RPMI7951 (cell line): ENCODE measurements around the gene CCDC57. TPM values are rescaled to one million over a fixed set of nuclear protein-coding genes. Genes with fewer than 3 reads are reported as not detected.
A peak's percentile ranks its signal among the peaks of the same experiment; 100 is the strongest.

ENCODE experiments used
- DNase-seq: peaks from one replicate; pipeline ENCODE4 v3.0.0-alpha.2; 2012; ENCODE audit warnings: low read depth
- total RNA-seq: library from RNA; depleted of rRNA; stranded (reverse); fragments of >200 nt; shearing (Covaris generic); gene quantifications from 2 replicates; pipeline ENCODE4 v1.2.3, GENCODE V29; 2014

CCDC57 gene
- total RNA-seq, 1 experiment from 2014 or later = 3.7 TPM

DNA sequence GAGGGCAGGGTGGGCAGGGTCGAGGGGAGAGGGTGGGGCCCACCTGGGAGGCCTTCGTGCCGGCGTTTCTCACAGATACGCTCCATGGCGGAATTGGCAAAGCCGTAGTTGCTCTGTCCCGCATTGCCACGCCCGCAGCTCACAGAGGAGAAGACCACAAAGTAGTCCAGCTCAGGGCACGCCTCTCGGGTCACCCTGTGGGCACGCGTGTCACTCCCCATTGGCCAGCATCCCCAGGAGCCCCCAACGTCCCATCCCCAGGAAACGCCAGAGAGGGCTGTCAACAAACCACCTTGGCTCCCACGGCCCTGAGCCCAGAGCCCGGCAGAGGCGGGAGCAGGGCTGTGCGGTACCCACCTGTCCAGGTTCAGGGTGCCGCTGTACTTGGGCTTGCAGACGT lies 130.7 kb downstream of the CCDC57 start:
- DNase-seq = no peak

DNA sequence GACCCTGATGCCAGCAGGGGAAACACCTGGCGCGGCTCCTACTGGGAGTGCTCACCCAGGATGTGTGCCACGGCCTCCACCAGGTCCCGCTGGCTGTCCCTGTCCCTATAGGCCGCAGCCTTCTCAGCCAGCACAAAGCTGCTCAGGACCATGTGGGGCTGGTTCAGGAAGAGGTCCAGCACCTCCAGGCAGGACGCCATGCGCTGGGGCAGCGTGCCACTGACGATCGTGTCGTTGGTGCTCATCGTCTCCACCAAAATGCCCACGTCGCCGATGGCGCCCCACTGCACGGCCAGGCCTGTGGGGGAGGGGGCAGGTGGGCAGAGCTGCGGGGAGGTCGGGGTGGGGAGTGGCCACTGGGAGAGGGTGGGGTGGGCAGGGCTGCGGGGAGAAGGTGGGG lies 131.1 kb downstream of the CCDC57 start:
- no peak for DNase-seq

DNA sequence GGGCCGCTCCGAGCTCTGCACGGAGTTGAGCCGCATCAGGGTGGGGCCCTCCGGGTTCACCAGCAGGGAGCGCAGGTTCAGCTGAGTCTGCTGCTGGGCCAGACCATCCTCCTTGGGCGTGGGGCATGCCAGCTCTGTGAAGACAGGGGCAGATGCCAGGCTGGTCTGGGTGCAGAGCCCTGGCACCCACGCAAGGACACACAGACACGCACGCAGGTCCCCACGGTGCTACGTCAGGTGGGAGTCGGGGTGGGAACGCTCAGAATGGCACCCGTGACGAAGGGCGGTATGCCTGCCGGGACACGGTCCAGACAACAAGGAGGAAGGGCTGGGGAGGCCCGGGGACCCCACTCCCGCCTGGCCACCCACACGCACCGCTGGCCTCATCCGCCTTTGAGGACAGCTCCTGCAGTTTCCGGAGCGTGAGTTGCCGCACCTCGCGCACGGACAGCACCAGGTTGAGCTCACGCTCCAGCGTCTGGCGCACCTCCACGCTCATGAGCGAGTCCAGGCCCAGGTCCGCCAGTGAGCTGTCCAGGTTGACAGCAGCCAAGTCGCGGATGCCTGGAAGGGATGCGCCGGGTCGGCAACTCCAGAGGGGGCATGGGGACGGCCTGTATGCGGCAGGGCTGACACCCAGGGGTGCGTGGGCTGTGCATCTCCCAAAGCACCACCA lies 131.7 kb downstream of the CCDC57 start:
- DNase-seq = no peak

DNA sequence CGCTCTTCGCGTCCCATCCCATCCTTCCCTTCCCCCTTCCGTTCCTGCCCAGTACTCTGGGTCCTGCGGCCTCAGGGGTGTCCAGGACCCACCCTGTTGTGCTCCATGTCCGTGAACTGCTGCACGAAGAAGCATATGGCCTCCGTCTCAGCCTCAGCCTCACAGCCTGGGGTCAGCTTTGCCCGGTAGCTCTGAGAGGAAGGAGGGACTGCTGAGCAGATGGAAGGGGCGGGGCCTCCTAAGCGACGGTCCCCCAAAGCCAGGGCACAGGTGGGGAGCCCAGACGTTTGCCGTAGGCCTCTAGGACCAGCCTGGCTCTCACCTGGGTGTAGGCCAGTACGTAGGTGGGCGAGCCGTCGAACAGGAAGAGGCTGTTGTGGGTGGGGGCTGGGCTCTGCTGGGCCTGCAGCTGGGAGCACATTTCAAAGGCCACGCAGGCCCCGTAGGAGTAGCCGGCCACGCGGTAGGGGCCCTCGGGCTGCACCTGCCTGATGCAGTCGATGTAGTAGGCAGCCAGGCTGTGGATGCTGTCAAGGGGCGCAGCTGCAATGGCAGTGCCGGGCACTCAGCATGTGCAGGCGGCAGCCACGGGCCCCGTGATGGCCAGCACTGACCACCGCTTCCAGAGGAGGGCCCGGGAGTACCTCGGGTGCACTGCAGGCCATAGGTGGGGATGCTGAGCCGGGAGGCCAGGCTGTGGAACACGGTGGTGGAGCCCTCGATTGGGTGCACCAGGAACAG lies 132.4 kb downstream of the CCDC57 start:
- no peak for DNase-seq

DNA sequence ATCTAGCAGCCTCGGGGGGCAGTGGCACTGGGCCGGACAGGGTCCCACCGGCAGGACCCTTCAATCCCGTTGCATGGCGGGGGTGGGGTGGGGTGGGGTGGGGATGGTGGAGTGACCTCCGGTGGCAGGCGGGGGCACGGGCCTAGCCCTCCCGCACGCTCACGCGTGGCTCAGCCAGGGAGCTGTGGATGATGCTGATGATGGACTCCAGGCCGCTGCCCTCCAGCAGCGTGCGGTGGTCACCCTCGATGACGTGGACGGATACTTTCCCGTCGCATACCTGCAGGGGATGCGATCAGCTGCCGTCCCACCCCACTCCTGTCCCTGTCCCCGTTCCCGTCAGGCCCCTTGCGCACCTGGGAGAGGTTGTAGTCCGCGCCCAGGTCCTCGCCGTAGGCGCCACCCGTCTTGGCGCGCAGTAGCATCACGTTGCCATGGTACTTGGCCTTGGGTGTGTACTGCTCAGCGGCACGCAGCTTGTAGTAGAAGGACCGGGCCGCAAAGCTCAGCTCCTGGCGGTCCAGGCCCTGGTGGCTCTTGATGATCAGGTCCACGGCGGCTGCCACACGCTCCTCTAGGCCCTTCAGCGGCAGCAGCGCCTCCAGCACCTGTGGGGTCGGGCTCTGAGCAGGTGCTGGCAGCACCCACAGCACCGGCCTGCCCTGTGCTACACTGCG lies 133.5 kb downstream of the CCDC57 start:
- no peak for DNase-seq

DNA sequence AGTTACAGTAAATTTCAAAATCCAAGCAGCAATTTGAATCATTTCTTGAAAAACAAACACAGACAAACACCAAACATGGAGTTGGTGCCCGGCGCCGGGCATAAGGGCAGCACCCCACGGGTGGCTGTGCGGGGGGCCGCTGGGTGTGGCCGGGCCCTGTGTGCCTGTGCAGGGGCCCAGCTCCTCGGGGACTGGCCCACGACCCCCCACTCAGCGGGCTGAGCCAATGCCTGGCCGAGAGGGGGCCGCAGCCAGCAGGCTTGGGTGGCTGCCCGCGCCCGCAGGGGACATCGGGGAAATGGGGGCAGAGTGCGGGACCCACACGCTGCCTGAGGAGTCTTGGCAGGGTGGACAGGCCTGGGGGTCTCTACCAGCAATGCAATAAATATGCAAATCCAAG lies 134.2 kb downstream of the CCDC57 start:
- DNase-seq = no peak

DNA sequence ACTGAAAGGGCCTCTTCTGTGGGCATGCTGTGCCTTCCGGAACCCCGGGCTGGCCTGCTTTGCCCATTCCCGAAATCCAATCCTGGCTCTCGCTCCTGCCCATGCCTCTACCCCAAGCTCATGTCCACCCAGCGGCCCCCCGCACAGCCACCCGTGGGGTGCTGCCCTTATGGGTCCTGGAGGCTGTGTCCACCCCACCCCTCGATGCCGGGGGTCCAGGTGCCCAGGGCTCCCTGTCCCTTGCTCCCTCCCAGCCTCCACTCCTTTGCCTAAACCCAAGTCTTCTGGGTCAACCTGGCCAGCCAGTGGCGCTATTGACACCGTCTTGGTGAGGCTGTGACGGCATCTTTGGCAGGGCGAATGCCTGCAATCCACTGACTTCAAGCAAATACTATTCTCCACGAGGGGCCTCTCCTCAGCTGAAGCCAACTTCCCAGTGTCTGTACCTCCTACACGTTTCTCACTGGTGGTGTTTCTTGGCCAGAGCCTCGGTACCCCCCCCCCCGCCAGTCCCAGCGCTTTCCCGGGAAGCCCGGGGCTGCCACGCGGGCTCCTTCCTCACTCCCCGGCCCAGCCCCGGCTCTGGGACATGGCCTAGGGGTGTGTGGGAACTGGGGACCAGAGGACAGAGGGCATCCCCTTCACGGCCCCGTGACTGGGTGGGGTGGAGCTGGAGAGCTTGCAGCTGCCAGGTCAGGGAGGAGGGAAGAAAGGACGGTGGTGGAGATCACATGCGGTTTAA lies 134.9 kb downstream of the CCDC57 start:
- no peak for DNase-seq

DNA sequence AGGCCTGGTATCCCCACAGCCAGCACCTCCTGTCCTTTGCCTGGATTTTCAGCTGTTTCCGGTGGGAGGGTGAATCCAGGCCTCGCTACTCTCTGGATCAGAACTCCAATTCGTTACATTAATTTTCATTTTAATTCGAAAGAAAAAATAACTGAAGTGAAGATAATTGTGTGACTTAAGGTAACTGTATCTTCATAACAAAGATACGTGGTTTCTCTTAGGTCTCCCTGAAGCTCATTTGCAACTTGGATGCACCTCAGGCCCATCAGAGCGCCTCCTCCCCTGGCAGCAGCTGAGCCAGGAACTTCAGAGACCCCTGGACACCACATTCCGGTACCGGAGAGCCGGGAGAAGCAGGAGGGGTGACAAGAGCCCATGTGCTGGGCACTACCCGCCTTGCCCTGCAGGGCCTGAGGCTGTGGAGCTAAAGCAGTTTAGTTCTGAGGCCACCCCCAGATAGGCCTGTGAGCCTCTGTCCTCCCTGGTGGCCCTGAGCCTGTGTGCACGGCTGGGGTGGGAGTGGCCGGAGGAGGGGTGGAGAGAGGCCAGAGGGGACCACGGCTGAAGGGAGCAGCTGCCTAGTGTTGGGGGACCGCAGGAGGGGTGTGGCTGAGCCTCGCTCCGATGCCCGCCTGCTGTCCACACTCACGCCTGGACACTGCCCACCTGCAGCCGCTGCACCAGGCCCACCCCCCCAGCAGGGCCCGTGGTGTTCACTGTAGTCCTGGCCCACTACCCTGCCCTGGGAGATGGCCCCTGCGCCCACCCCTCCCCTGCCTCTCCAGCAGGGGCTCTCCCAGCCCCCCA lies 135.7 kb downstream of the CCDC57 start:
- DNase-seq = no peak

DNA sequence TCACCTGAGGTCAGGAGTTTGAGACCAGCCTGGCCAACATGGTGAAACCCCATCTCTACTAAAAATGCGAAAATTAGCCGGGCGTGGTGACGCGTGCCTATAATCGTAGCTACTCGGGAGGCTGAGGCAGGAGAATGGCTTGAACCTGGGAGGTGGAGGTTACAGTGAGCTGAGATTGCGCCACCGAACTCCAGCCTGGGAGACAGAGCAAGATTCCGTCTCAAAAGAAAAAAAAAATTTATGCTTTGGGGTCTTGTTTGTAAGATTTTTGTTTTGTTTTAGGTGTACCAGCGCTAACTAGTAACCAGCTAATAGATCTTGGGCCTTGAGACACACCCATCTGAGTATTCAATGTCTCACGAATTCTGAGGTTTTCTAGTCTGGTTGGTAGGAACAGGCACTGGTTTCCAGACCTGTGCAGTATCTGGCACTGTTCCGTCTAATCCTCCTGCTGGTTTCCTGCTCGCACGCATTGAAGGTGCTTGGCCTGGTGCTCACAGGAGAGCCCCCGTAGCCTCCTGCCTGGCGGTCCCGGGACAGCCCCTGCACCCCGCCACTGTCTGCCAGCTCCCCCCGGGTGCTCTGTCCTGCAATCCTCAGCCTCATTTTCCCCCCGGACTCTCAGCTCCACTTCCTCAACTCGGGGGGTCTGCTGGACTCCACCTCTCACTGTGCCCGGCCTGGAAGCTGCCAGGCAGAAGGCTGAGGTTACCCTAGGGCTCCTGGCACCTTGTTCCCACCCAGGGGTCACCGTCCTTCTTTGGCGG lies 136.4 kb downstream of the CCDC57 start:
- no peak for DNase-seq

DNA sequence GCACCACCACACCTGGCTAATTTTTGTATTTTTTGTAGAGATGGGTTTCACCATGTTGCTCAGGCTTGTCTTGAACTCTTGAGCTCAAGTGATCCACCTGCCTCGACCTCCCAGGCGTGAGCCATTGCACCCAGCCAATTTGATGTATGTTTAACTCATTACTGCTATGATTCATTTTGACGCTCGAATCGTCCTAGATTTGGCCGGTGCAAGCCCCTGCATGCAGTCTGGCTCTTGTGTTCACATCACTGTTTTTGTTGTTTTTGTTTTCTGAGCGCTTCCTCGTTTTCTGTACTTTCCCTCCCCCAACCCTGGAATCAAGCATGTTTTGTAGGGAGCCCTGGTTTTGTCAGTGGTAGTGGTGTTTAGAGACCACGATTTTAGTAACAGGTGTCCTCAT lies 139.2 kb downstream of the CCDC57 start:
- no peak for DNase-seq

DNA sequence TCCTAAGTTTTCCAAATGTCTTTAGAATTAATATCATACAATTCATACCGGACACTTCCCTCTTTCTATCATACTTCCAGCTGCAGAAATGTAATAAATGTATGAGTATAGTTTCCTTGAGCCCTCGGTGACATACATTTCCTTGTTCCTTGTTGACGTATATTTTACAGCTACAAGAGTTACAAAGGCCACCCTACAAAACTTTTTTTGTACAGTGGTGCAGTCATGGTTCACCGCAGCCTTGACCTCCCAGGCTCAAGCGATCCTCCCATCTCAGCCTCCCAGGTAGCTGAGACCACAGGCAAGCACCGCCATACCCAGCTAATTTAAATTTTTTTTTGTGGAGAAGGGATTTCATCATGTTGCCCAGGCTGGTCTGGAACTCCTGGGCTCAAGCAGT lies 139.8 kb downstream of the CCDC57 start:
- no peak for DNase-seq

DNA sequence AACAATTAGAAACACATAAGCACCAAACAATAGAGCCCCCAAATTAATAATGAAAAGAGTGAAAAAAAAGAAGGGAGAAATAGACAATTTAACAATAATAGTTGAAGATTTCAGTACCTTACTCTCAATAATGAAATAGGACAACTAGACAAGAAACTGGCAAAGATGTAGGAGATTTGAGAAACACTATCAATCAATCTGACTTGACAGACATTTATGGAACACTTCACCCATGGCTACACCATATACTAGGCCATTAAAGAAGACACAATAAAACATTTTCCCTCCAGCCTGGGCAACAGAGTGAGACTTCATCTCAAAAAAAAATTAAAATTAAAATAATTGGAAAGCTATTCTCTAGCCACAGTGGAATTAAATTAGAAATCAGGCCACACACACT lies 142.0 kb downstream of the CCDC57 start:
- no peak for DNase-seq

DNA sequence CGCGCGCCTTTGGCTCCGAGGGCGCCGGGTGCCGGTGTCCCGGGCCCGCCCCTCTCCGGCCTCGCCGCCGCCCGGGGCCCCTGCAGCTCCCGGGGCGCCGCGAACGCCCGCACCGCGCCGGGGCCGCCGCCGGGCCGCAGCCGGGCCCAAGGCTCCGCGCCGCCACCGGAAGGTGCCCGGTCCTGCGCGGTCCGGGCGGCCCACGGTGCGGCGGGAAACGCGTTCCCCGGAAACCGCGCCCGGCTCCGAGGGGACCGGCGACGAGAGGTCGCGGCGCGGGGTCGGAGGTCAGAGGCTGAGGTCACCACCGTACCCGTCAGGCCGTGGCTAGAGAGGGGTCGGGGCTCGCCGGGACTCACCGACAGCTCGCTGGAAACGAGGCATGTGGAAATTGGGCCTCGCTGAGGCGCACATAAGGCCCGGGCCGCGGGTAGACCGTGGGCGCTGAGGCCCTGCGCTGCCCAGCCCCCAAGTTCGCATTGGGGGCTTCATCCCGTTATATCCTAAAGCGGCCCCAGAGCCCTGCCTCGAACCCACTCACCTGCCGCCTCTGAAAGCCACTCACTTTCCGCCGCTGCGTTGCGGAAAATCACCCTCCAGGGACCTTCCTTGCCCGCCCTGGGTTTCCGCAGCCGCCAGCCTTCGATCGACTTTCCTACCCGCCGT lies 146.9 kb downstream of the CCDC57 start, which contains the start of gene DUS1L:
DUS1L (minus strand) TSS at position 167 of the 666 bp plus-strand sequence. CDS start 745 bp downstream, outside the sequence.
- peak; percentile 43 for DNase-seq

DNA sequence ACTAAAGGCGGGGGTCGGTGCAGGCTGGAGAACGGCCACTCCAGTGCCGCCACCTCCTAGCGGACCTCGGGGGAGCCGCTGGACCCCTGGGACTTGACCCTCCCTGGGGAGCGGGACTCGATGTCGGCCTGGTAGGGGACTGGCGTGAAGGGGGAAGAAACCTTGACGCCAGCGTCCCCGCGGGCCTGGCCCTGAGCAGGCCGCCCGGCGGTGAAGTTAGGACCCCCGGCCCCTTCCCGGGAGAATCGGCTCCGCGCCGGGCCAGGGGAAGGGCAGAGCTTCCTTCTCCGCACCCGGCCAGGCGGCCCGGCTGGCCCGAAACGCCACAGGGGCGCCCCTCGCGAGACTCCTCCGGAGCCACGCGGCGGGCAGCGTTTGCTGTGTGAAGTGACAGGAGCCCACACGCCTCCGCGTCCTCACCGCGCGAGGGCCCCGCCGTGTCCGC lies 147.4 kb downstream of the CCDC57 start:
- peak; percentile 23 for DNase-seq

DNA sequence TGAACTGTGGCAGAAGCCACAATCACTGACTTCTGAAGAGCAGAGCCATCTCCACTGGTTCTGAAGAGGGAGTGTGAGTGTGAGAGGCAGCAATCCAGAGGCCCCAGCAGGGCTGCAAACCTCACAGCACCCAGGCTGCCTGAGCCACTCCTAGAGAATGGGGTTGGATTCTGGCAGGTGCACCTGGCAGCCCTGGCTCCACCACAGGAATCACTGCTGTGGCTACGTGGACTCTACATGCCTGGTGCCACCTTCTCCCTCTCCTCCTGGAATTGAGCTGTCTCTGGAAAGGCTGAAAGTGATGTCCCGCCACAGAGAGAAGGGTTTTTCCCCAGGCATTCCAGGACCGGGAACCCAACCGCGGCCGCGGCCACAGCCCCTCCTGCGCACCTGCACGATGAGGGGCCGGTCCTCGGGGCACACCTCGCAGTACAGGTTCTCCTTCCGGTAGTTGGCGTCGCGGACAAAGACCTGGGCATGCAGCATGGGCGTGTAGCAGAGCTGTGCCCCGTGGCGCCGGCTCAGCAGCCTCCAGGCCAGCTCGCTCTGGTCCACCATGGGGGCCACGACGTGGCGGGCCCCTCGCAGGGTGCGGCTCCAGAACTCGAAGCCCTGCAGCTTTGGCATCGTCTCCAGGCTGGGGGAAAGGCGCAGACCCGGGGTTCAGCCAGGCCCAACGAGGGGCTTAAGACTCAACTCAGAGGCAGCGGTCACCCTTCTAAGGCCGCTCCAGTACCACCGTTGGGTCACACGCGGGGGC lies 148.0 kb downstream of the CCDC57 start:
- DNase-seq = no peak

DNA sequence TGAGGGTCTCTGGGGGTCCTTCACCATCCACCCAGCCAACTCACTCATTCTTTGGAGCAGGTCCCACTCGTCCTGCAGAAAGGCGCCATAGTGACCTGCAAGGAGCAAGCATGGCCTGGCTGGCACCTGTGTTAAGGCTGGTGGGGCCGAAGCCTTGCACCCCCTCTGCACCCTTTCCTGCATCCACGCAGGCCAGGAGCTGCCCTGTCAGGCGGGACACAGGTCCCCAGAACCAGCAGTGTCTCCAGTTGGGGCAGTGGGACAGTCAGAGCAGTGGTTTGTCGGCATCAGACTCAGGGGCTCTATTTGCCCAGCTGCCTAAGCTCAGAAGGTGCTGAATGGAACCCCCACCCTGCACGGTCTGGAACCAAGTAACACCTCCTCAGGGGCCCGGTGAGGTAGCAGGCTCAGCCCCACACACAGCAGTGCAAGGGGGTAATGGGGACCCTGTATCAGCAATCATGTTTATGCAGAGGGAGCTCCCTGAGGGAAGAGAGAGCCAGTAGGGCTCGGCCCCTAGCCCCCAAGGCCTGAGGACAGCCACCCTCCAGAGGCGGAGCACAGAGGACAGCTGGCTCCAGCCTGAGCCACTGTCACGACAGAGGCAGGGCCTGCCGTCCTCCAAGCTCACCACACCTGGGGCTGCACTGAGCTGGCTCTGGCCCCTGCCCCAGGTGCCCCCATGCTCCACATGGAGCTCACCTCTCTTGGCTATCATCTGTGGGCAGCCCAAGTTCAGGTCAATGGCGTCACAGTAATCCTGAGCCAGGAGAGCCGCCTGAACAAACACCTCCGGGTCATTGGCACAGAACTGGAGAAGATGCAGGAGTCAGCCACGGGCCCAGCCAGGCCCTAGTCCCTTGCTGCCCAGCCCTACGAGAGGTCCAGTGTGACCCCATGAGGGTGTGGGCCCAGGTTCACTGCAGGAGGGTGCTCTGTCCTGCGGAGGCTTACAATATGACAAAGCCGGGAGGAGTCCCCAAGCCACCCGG lies 148.9 kb downstream of the CCDC57 start:
- DNase-seq = no peak

DNA sequence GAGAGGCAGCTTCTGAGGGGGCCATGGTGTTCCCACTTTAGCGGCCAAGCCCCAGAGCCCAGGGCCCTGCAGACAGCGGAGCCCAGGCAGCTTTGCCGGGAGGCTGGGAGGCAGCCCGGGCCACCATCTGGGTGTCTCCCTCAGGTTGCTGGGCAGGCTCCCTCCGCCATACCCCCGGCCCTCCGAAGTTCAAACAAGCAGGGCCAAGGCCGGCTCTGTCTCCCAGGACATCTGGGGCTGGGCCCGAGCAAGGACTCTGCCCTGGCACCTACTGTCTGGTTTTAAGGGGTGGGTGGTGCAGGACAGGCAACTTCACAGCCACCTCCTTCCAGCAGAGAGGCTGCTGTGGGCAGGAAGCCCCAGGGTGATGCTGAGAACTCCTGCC lies 149.7 kb downstream of the CCDC57 start:
- no peak for DNase-seq
